ENCODE data around the gene PES1. TPM values are rescaled to one million over a fixed set of nuclear protein-coding genes. Genes with fewer than 3 reads are reported as not detected.
A peak's percentile ranks its signal among the peaks of the same experiment; 100 is the strongest.

The PES1 gene
- total and polyA plus RNA-seq, 2 of the 13 experiments (the other 11 are each of a cell fraction or from before 2014, with no cell fraction given), result 65.1 to 94.7 TPM

- TF ChIP-seq ZNF367 (CRISPR knock-in tag; IDR thresholded peaks at IDR 0.05; ENCODE audit: borderline replicate concordance) (no peak), ZNF441 (CRISPR knock-in tag; IDR thresholded peaks at IDR 0.05; ENCODE audit: borderline replicate concordance) (no peak), ZNF101 (CRISPR knock-in tag; IDR thresholded peaks at IDR 0.05; ENCODE audit: borderline replicate concordance, low read depth) (no peak), CBFB (CRISPR knock-in tag; IDR thresholded peaks at IDR 0.05) (no peak), ZNF7 (CRISPR knock-in tag; IDR thresholded peaks at IDR 0.05) (no peak), ZNF180 (CRISPR knock-in tag; IDR thresholded peaks at IDR 0.05; ENCODE audit: borderline replicate concordance, low read depth) (no peak), EP300 (IDR thresholded peaks at IDR 0.05; ENCODE audit: low read depth in 2 of 2, low read length in 2 of 2) (no peak), EP300 (CRISPR knock-in tag; IDR thresholded peaks at IDR 0.05; ENCODE audit: borderline replicate concordance) (no peak), POLR2G (IDR thresholded peaks at IDR 0.05; ENCODE audit: low read depth, low read length) (no peak), ZNF580 (CRISPR knock-in tag; IDR thresholded peaks at IDR 0.05; ENCODE audit: borderline replicate concordance, low read depth) (no peak), E2F1 (CRISPR knock-in tag; IDR thresholded peaks at IDR 0.05) (no peak)
Observed at GRCh38 chr22:30535182-30535581, 56.5 kb downstream of the PES1 start (continued).

GRCh38 chr22:30531651-30532608, 59.8 kb downstream of the PES1 start:
- POLR2A ChIA-PET, result no interaction called here

More at GRCh38 chr22:30531651-30532608, 59.8 kb downstream of the PES1 start:
- TF ChIP-seq MED8 (CRISPR knock-in tag; IDR thresholded peaks at IDR 0.05; ENCODE audit: insufficient replicate concordance) (no peak), ZNF768 (CRISPR knock-in tag; IDR thresholded peaks at IDR 0.05) (peak; percentile 91), STAG1 (CRISPR knock-in tag; IDR thresholded peaks at IDR 0.05) (0 out of 2 replicates have a peak, but pooled peaks have one; percentile 4)
- in situ Hi-C loops (cut with HindIII; ENCODE audit: extremely low pct_ligation_motif_present, low pct_unique_long_range_greater_than_20kb), result no loop called here
- H3K9me3 ChIP-seq (ENCODE audit: low read length), result no peaks in the 10 kb centered on the region
- no peak for DNase-seq (ENCODE audit: low spot score)
- no peak overlapping the region for H3K27ac ChIP-seq (ENCODE audit: extremely low read length, insufficient read depth, low read length)
- no peaks in the 10 kb centered on the region for H3K36me3 ChIP-seq (replicated peaks in 1 of 2; ENCODE audit: control insufficient read depth in 1 of 2, insufficient read depth in 2 of 2, low read length in 2 of 2)
- H3K9ac ChIP-seq (ENCODE audit: insufficient read depth, low read depth, low read length), result no peak overlapping the region
- no peak; the same call in 2 of the 3 replicates for ATAC-seq
- no peak for FAIRE-seq
- H3K79me2 ChIP-seq (ENCODE audit: insufficient read depth, low read length), result no peaks in the 10 kb centered on the region
- H3K4me2 ChIP-seq (ENCODE audit: low read depth, low read length), result no peak overlapping the region
- H3K4me1 ChIP-seq (ENCODE audit: insufficient read depth, low read length), result peaks cover 9% of the 10 kb centered on the region
- CTCF ChIA-PET (ENCODE audit: low intra/inter-chr PET ratio, low total read pairs), result no interaction called here
- no TSS peak for BruUV-seq (replicated peaks)
- no peaks in the 10 kb centered on the region; a peak in 1 of 5 replicates for H3K27me3 ChIP-seq (ENCODE audit: control insufficient read depth in 1 of 2, insufficient read depth in 2 of 2, low read length in 2 of 2)
- no peaks in the 10 kb centered on the region for H4K20me1 ChIP-seq (ENCODE audit: insufficient read depth, low read length)
- H2AFZ ChIP-seq (ENCODE audit: low read length), result no peak overlapping the region
- no peak overlapping the region for H3K4me3 ChIP-seq (replicated peaks in 1 of 3; ENCODE audit: insufficient read depth in 1 of 3, low read depth in 2 of 3, low read length in 3 of 3)
- intact Hi-C loops (cut with micrococcal nuclease; ENCODE audit: unreplicated experiment), result no loop called here
- 88% methylated on average over 15 of the region's 17 CpGs for WGBS (ENCODE audit: low lambda C conversion rate)

Data from HepG2 (cell line).